ENCODE measurements around the gene ACTR5. TPM values are rescaled to one million over a fixed set of nuclear protein-coding genes. Genes with fewer than 3 reads are reported as not detected.

ACTR5 gene
- total RNA-seq, 4 donors from 2014 or later = 5.8 to 9.8 (median 8.6) TPM

GRCh38 chr20:38805502-38805957 is 57.3 kb downstream of the ACTR5 start, which contains the start of gene PPP1R16B:
PPP1R16B (plus strand) TSS chr20:38805697; CDS start chr20:38835926, 30,229 bp downstream.
- Histone ChIP-seq H3K27me3 (peaks cover 0 to 60% (median 20%) of the 10 kb centered on the region in 4 donors), H3K4me1 (peaks cover 23 to 30% (median 28%) of the 10 kb centered on the region in 4 donors), H3K27ac (replicated peaks in 1 of 4) (peak within 1 kb of the TSS; percentile 53 to 70 (median 62)), H3K4me3 (peak within 1 kb of the TSS; percentile 57 to 67 (median 61)), H3K9me3 (no peaks in the 10 kb centered on the region), H3K36me3 (no peaks in the 10 kb centered on the region)
- intact Hi-C loops (cut with DNase I) = no loop called here
- no peak for DNase-seq (ENCODE audit: extremely low spot score)
- no peak for TF ChIP-seq CTCF (IDR thresholded peaks at IDR 0.05)
- peak; percentile 34 to 52 for TF ChIP-seq POLR2AphosphoS5 (IDR thresholded peaks at IDR 0.05)
- 5% methylated on average over 3 of the region's 40 CpGs for WGBS

GRCh38 chr20:38805958-38806854 is 57.9 kb downstream of the ACTR5 start:
- intact Hi-C loops (cut with DNase I) = no loop called here
- Histone ChIP-seq H3K4me3 (peak overlapping the region; percentile 57 to 67 (median 61)), H3K4me1 (peaks cover 23 to 30% (median 28%) of the 10 kb centered on the region in 4 donors), H3K9me3 (no peaks in the 10 kb centered on the region), H3K36me3 (no peaks in the 10 kb centered on the region), H3K27ac (replicated peaks in 1 of 4) (peak overlapping the region; percentile 53 to 70 (median 62)), H3K27me3 (peaks cover 0 to 65% (median 20%) of the 10 kb centered on the region in 4 donors)
- no peak for TF ChIP-seq CTCF (IDR thresholded peaks at IDR 0.05)
- WGBS = no CpG with 5 or more reads among the region's 81 CpGs
- DNase-seq (ENCODE audit: extremely low spot score) = no peak

- Histone ChIP-seq H3K9me3 (no peaks in the 10 kb centered on the region), H3K4me3 (peak overlapping the region; percentile 57 to 67 (median 61)), H3K27me3 (peaks cover 0 to 65% (median 20%) of the 10 kb centered on the region in 4 donors), H3K4me1 (peaks cover 23 to 33% (median 29%) of the 10 kb centered on the region in 4 donors), H3K27ac (replicated peaks in 1 of 4) (peak overlapping the region in 2 of 4 donors; percentile 58 to 67), H3K36me3 (no peaks in the 10 kb centered on the region)
- WGBS = 93% methylated on average over 3 of the region's 32 CpGs
- intact Hi-C loops (cut with DNase I) = no loop called here
- no peak for DNase-seq (ENCODE audit: extremely low spot score)
- TF ChIP-seq POLR2A (IDR thresholded peaks at IDR 0.05; ENCODE audit: low read depth) (no peak), POLR2AphosphoS5 (IDR thresholded peaks at IDR 0.05) (no peak), CTCF (IDR thresholded peaks at IDR 0.05) (no peak), EP300 (IDR thresholded peaks at IDR 0.05) (no peak)
Observed at GRCh38 chr20:38806855-38807655, 58.8 kb downstream of the ACTR5 start.

GRCh38 chr20:38809942-38810341 is 61.7 kb downstream of the ACTR5 start:
- WGBS = 67% methylated on average over 6 of the region's 6 CpGs
- H3K4me3 ChIP-seq = no peak overlapping the region
- DNase-seq (ENCODE audit: extremely low spot score) = no peak
- no peaks in the 10 kb centered on the region for H3K36me3 ChIP-seq
- H3K4me1 ChIP-seq = peaks cover 28 to 39% (median 30%) of the 10 kb centered on the region in 4 donors
- TF ChIP-seq CTCF (IDR thresholded peaks at IDR 0.05) (no peak), POLR2A (IDR thresholded peaks at IDR 0.05; ENCODE audit: low read depth) (no peak), EP300 (IDR thresholded peaks at IDR 0.05) (no peak), POLR2AphosphoS5 (IDR thresholded peaks at IDR 0.05) (no peak)
- intact Hi-C loops (cut with DNase I) = no loop called here
- H3K9me3 ChIP-seq = no peaks in the 10 kb centered on the region
- H3K27ac ChIP-seq (replicated peaks in 1 of 4) = no peak overlapping the region
- H3K27me3 ChIP-seq = peaks cover 0 to 61% (median 20%) of the 10 kb centered on the region in 4 donors

Measured in esophagus muscularis mucosa (tissue), 4 donors.